Measurements from ENCODE around the gene UVRAG.

Gene UVRAG

DNA sequence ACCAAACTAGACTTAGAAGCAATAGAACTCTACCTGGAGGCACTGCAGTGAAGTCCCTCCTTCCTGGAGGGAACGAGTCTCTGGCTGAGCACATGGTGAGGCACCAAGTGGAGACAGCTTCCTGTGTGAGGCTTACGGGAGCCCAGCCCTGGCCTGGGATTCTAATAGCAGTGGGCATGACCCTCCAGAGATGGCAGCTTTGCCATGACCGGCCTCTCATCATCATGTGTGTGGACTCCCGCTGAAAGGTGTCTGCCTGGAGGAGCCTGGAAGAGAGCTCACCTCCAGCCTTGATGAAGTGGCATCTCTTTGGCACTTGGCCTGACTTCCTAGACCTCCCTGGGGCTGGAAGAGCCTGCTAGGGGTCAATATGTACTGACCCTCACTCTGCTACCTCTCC, 38.5 kb upstream of the UVRAG start:
- no peak overlapping the region for H2BK5ac ChIP-seq (ENCODE audit: low read length)
- H3K56ac ChIP-seq (ENCODE audit: low read length), result no peak overlapping the region
- no peak overlapping the region for H4K8ac ChIP-seq (ENCODE audit: low read depth, low read length)
- H3K79me1 ChIP-seq (ENCODE audit: low read length), result no peaks in the 10 kb centered on the region
- H2BK15ac ChIP-seq (replicated peaks; ENCODE audit: low read depth), result no peak overlapping the region
- H3K4ac ChIP-seq (ENCODE audit: low read depth, low read length), result no peak overlapping the region
- no peaks in the 10 kb centered on the region for H3K79me2 ChIP-seq (ENCODE audit: control insufficient read depth, insufficient read depth, low read length)
- peak overlapping the region; percentile 82 for H2AK5ac ChIP-seq (ENCODE audit: low read length)
- no CpG with 5 or more reads among the region's 4 CpGs for WGBS (ENCODE audit: extremely low coverage, insufficient coverage, low lambda C conversion rate)
- H3K4me1 ChIP-seq (ENCODE audit: control insufficient read depth, low read depth, low read length), result no peaks in the 10 kb centered on the region
- no peak overlapping the region for H3K4me2 ChIP-seq (ENCODE audit: low read length)
- no peak overlapping the region for H3K4me3 ChIP-seq (ENCODE audit: low read length)
- H3K9ac ChIP-seq (ENCODE audit: low read length), result no peak overlapping the region
- H3K36me3 ChIP-seq (ENCODE audit: control insufficient read depth, insufficient read depth, low read length), result no peaks in the 10 kb centered on the region
- H3K23ac ChIP-seq (ENCODE audit: low read length), result no peak overlapping the region
- H3K27ac ChIP-seq (ENCODE audit: low read depth, low read length), result no peak overlapping the region
- H3K27me3 ChIP-seq (ENCODE audit: insufficient read depth, low read length, poor library complexity), result no peaks in the 10 kb centered on the region
- no peak overlapping the region for H2BK120ac ChIP-seq (ENCODE audit: low read depth, low read length)
- no peak overlapping the region for H4K5ac ChIP-seq (ENCODE audit: low read length)
- DNase-seq, result no peak
- H3K18ac ChIP-seq (ENCODE audit: low read length), result no peak overlapping the region

DNA sequence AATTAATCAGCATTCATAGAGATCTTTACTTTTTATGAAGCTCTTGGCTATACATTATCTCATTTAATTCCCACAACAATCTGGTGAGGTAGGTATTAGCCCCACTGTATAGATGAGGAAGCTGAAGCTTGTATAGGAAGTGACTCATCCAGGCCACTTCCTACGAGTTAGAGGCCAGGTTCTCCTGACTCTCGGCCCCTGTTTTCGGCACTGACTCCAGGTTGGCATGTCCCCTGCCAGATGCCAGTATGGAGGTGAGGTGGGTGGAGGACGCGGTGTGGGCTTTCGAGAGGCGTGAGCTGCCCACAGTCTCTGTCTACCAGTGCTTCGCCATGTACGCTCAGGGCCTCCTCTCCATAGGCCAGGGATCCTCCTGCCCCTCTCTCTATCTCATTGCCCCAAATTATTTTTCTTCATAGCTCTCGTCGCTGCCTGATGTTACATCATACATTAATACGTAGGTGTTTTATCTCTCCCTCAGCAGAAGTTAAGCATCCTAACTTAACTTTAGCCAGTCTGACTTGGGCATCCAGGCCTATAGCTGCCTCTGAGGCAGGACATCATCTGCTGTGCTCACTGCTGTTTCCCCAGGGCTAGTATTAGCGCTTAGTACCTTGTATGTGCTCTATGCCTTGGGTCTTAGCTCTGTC, 37.4 kb upstream of the UVRAG start:
- no peak overlapping the region for H3K4me2 ChIP-seq (ENCODE audit: low read length)
- H3K23ac ChIP-seq (ENCODE audit: low read length), result no peak overlapping the region
- no peak overlapping the region for H4K8ac ChIP-seq (ENCODE audit: low read depth, low read length)
- DNase-seq, result no peak
- H3K4ac ChIP-seq (ENCODE audit: low read depth, low read length), result no peak overlapping the region
- no peak overlapping the region for H3K18ac ChIP-seq (ENCODE audit: low read length)
- H3K9ac ChIP-seq (ENCODE audit: low read length), result no peak overlapping the region
- H2BK5ac ChIP-seq (ENCODE audit: low read length), result no peak overlapping the region
- H3K56ac ChIP-seq (ENCODE audit: low read length), result no peak overlapping the region
- H3K79me2 ChIP-seq (ENCODE audit: control insufficient read depth, insufficient read depth, low read length), result no peaks in the 10 kb centered on the region
- no peak overlapping the region for H2AK5ac ChIP-seq (ENCODE audit: low read length)
- no peak overlapping the region for H2BK120ac ChIP-seq (ENCODE audit: low read depth, low read length)
- no peaks in the 10 kb centered on the region for H3K27me3 ChIP-seq (ENCODE audit: insufficient read depth, low read length, poor library complexity)
- no peak overlapping the region for H3K4me3 ChIP-seq (ENCODE audit: low read length)
- no CpG with 5 or more reads among the region's 13 CpGs for WGBS (ENCODE audit: extremely low coverage, insufficient coverage, low lambda C conversion rate)
- no peaks in the 10 kb centered on the region for H3K79me1 ChIP-seq (ENCODE audit: low read length)
- H3K4me1 ChIP-seq (ENCODE audit: control insufficient read depth, low read depth, low read length), result no peaks in the 10 kb centered on the region
- H3K36me3 ChIP-seq (ENCODE audit: control insufficient read depth, insufficient read depth, low read length), result no peaks in the 10 kb centered on the region
- H4K5ac ChIP-seq (ENCODE audit: low read length), result no peak overlapping the region
- no peak overlapping the region for H3K27ac ChIP-seq (ENCODE audit: low read depth, low read length)
- H2BK15ac ChIP-seq (replicated peaks; ENCODE audit: low read depth), result no peak overlapping the region

DNA sequence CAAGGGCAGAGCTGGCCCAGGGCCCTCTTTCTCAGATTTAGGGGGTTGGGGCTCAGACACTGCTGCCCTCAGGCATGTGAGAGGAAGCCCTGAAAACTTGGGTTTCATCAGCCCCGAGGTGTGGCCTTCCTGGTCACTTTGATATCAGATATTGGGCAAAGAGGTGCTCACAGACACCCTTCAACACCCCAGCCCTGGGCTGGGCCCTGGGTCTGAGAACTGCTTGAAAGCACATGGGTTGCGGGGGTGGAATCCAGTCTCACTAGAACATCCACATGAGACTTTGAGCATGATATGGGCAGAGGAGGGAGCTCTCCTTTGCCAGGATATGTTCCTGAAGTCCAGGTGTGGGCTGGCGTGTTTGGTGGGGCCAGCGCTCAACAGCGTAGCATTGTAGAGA, 36.0 kb upstream of the UVRAG start:
- no peak overlapping the region for H3K4me2 ChIP-seq (ENCODE audit: low read length)
- H3K79me1 ChIP-seq (ENCODE audit: low read length), result no peaks in the 10 kb centered on the region
- H4K8ac ChIP-seq (ENCODE audit: low read depth, low read length), result no peak overlapping the region
- H2BK120ac ChIP-seq (ENCODE audit: low read depth, low read length), result no peak overlapping the region
- H2BK5ac ChIP-seq (ENCODE audit: low read length), result no peak overlapping the region
- H3K23ac ChIP-seq (ENCODE audit: low read length), result no peak overlapping the region
- H3K4me1 ChIP-seq (ENCODE audit: control insufficient read depth, low read depth, low read length), result no peaks in the 10 kb centered on the region
- no peak overlapping the region for H4K5ac ChIP-seq (ENCODE audit: low read length)
- no peak overlapping the region for H3K18ac ChIP-seq (ENCODE audit: low read length)
- no peaks in the 10 kb centered on the region for H3K79me2 ChIP-seq (ENCODE audit: control insufficient read depth, insufficient read depth, low read length)
- H2BK15ac ChIP-seq (replicated peaks; ENCODE audit: low read depth), result no peak overlapping the region
- no peak overlapping the region for H3K56ac ChIP-seq (ENCODE audit: low read length)
- H3K27me3 ChIP-seq (ENCODE audit: insufficient read depth, low read length, poor library complexity), result no peaks in the 10 kb centered on the region
- H3K36me3 ChIP-seq (ENCODE audit: control insufficient read depth, insufficient read depth, low read length), result no peaks in the 10 kb centered on the region
- H3K27ac ChIP-seq (ENCODE audit: low read depth, low read length), result no peak overlapping the region
- no peak for DNase-seq
- H3K4ac ChIP-seq (ENCODE audit: low read depth, low read length), result no peak overlapping the region
- no CpG with 5 or more reads among the region's 5 CpGs for WGBS (ENCODE audit: extremely low coverage, insufficient coverage, low lambda C conversion rate)
- no peak overlapping the region for H2AK5ac ChIP-seq (ENCODE audit: low read length)
- no peak overlapping the region for H3K4me3 ChIP-seq (ENCODE audit: low read length)
- H3K9ac ChIP-seq (ENCODE audit: low read length), result no peak overlapping the region

DNA sequence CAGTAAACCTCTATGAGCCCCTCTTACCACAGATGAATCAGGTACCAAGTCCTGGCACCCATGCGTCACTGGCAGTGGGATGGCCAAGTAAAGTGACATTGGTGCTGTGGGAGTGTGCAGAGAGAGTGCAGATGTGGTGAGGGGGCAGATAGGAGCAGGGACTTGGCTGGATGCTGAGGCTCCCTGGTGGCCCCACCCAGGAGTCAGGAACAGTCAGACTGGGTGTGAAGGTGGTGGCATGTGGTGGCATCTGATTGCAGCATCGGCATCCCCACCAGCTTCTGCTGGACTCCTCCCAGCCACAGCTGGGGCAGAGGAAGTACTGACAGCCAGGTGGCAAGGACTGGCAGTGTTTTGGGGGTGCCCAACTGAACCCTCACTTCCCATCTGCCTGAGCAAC, 35.0 kb upstream of the UVRAG start:
- H3K4me2 ChIP-seq (ENCODE audit: low read length), result no peak overlapping the region
- no peak overlapping the region for H2BK120ac ChIP-seq (ENCODE audit: low read depth, low read length)
- no peak overlapping the region for H2BK15ac ChIP-seq (replicated peaks; ENCODE audit: low read depth)
- H3K56ac ChIP-seq (ENCODE audit: low read length), result no peak overlapping the region
- H3K18ac ChIP-seq (ENCODE audit: low read length), result no peak overlapping the region
- no peak overlapping the region for H3K4me3 ChIP-seq (ENCODE audit: low read length)
- H3K36me3 ChIP-seq (ENCODE audit: control insufficient read depth, insufficient read depth, low read length), result no peaks in the 10 kb centered on the region
- no CpG with 5 or more reads among the region's 2 CpGs for WGBS (ENCODE audit: extremely low coverage, insufficient coverage, low lambda C conversion rate)
- no peaks in the 10 kb centered on the region for H3K4me1 ChIP-seq (ENCODE audit: control insufficient read depth, low read depth, low read length)
- no peaks in the 10 kb centered on the region for H3K79me1 ChIP-seq (ENCODE audit: low read length)
- H2BK5ac ChIP-seq (ENCODE audit: low read length), result no peak overlapping the region
- no peak overlapping the region for H2AK5ac ChIP-seq (ENCODE audit: low read length)
- H4K5ac ChIP-seq (ENCODE audit: low read length), result no peak overlapping the region
- no peaks in the 10 kb centered on the region for H3K79me2 ChIP-seq (ENCODE audit: control insufficient read depth, insufficient read depth, low read length)
- no peak for DNase-seq
- H3K9ac ChIP-seq (ENCODE audit: low read length), result no peak overlapping the region
- H3K27ac ChIP-seq (ENCODE audit: low read depth, low read length), result no peak overlapping the region
- no peaks in the 10 kb centered on the region for H3K27me3 ChIP-seq (ENCODE audit: insufficient read depth, low read length, poor library complexity)
- no peak overlapping the region for H4K8ac ChIP-seq (ENCODE audit: low read depth, low read length)
- no peak overlapping the region for H3K4ac ChIP-seq (ENCODE audit: low read depth, low read length)
- H3K23ac ChIP-seq (ENCODE audit: low read length), result no peak overlapping the region

DNA sequence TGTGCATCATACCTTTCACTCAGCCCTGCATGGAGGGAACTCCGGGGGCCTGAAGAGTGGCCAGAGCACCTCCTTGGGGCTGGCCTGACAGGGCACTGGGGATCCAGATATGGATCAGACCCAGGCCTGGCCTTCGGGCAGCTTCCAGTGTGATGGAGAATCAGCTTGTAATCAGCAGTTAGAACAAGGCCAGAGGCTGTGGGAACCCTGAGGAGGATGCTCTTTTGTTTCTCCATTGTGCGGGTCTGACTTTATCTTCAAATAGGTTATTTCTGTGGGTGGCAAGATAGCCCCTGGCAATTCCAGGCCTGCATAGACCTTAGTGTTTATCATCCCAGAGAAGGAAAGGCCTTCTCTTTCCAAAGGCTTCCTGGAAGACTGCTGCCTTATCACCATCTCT, 34.1 kb upstream of the UVRAG start:
- H4K8ac ChIP-seq (ENCODE audit: low read depth, low read length), result no peak overlapping the region
- WGBS (ENCODE audit: extremely low coverage, insufficient coverage, low lambda C conversion rate), result no CpG with 5 or more reads among the region's 3 CpGs
- H3K36me3 ChIP-seq (ENCODE audit: control insufficient read depth, insufficient read depth, low read length), result no peaks in the 10 kb centered on the region
- no peak overlapping the region for H2BK120ac ChIP-seq (ENCODE audit: low read depth, low read length)
- no peak overlapping the region for H3K4me3 ChIP-seq (ENCODE audit: low read length)
- H3K79me1 ChIP-seq (ENCODE audit: low read length), result no peaks in the 10 kb centered on the region
- H3K4me1 ChIP-seq (ENCODE audit: control insufficient read depth, low read depth, low read length), result no peaks in the 10 kb centered on the region
- no peak overlapping the region for H2BK5ac ChIP-seq (ENCODE audit: low read length)
- H3K27ac ChIP-seq (ENCODE audit: low read depth, low read length), result no peak overlapping the region
- no peaks in the 10 kb centered on the region for H3K79me2 ChIP-seq (ENCODE audit: control insufficient read depth, insufficient read depth, low read length)
- no peak overlapping the region for H4K5ac ChIP-seq (ENCODE audit: low read length)
- H3K4me2 ChIP-seq (ENCODE audit: low read length), result no peak overlapping the region
- no peak overlapping the region for H2AK5ac ChIP-seq (ENCODE audit: low read length)
- no peak overlapping the region for H3K4ac ChIP-seq (ENCODE audit: low read depth, low read length)
- H3K9ac ChIP-seq (ENCODE audit: low read length), result no peak overlapping the region
- no peak overlapping the region for H2BK15ac ChIP-seq (replicated peaks; ENCODE audit: low read depth)
- no peaks in the 10 kb centered on the region for H3K27me3 ChIP-seq (ENCODE audit: insufficient read depth, low read length, poor library complexity)
- no peak overlapping the region for H3K23ac ChIP-seq (ENCODE audit: low read length)
- H3K18ac ChIP-seq (ENCODE audit: low read length), result no peak overlapping the region
- H3K56ac ChIP-seq (ENCODE audit: low read length), result no peak overlapping the region
- peak; percentile 58 for DNase-seq

DNA sequence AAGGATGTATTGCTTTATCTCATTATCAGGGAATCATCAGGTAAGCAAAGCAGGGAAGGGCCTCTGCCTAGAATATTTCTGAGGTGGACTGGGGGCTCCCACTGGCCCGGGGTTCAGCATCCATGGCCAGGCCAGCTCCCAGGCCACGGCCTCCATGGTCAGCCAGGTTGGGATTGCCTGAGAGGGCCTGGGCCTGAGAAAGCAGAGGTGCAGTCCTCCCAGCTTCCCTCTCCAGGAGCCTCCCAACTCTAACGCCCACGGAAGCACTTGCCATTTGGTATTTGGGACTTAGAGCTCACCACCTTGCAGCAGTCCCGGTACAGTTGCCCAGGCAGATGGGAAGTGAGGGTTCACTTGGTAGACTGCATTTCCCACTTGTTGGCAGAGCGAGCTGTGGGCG, 33.7 kb upstream of the UVRAG start:
- no peak overlapping the region for H2BK120ac ChIP-seq (ENCODE audit: low read depth, low read length)
- H3K4me3 ChIP-seq (ENCODE audit: low read length), result no peak overlapping the region

More for the DNA sequence above, 33.7 kb upstream of the UVRAG start:
- H3K4me1 ChIP-seq (ENCODE audit: control insufficient read depth, low read depth, low read length), result no peaks in the 10 kb centered on the region
- H3K4me2 ChIP-seq (ENCODE audit: low read length), result no peak overlapping the region
- H3K18ac ChIP-seq (ENCODE audit: low read length), result no peak overlapping the region
- DNase-seq, result no peak
- no peak overlapping the region for H4K5ac ChIP-seq (ENCODE audit: low read length)
- no peak overlapping the region for H2BK15ac ChIP-seq (replicated peaks; ENCODE audit: low read depth)
- no peak overlapping the region for H3K9ac ChIP-seq (ENCODE audit: low read length)
- no peak overlapping the region for H4K8ac ChIP-seq (ENCODE audit: low read depth, low read length)
- WGBS (ENCODE audit: extremely low coverage, insufficient coverage, low lambda C conversion rate), result no CpG with 5 or more reads among the region's 7 CpGs
- H3K56ac ChIP-seq (ENCODE audit: low read length), result no peak overlapping the region
- H3K79me2 ChIP-seq (ENCODE audit: control insufficient read depth, insufficient read depth, low read length), result no peaks in the 10 kb centered on the region
- no peaks in the 10 kb centered on the region for H3K36me3 ChIP-seq (ENCODE audit: control insufficient read depth, insufficient read depth, low read length)
- H3K4ac ChIP-seq (ENCODE audit: low read depth, low read length), result no peak overlapping the region
- H3K79me1 ChIP-seq (ENCODE audit: low read length), result no peaks in the 10 kb centered on the region
- H2AK5ac ChIP-seq (ENCODE audit: low read length), result no peak overlapping the region
- no peak overlapping the region for H2BK5ac ChIP-seq (ENCODE audit: low read length)
- no peak overlapping the region for H3K27ac ChIP-seq (ENCODE audit: low read depth, low read length)
- H3K27me3 ChIP-seq (ENCODE audit: insufficient read depth, low read length, poor library complexity), result no peaks in the 10 kb centered on the region
- no peak overlapping the region for H3K23ac ChIP-seq (ENCODE audit: low read length)
